GM19467 (cell line): Measurements from ENCODE around the gene ROPN1B.
"Not testable (repeated sequence)": the region's sequence is repeated elsewhere in the genome, so short reads cannot be mapped to it uniquely, and the experiment has no call there.

ENCODE experiments used
- ATAC-seq: cut with Tn5 transposase; IDR thresholded peaks from one replicate; pipeline ENCODE4 v1.9.1; 2021; ENCODE audit warnings: mild to moderate bottlenecking, moderate library complexity; ENCODE audit not compliant: unreplicated experiment

The ROPN1B gene

GRCh38 chr3:125968701-125969592 lies at the start of gene ROPN1B:
ROPN1B (plus strand) TSS chr3:125969178; CDS start chr3:125972055, 2,877 bp downstream.
- ATAC-seq, result not testable (repeated sequence)

- not testable (repeated sequence) for ATAC-seq
Observed at GRCh38 chr3:125920191-125920590, 48.8 kb upstream of the ROPN1B start.

- ATAC-seq, result not testable (repeated sequence)
Observed at GRCh38 chr3:125920751-125921279, 48.2 kb upstream of the ROPN1B start.

GRCh38 chr3:125921712-125922111 lies 47.3 kb upstream of the ROPN1B start:
- ATAC-seq, result not testable (repeated sequence)

- not testable (repeated sequence) for ATAC-seq
Observed at GRCh38 chr3:125923324-125924115, 45.5 kb upstream of the ROPN1B start.

- not testable (repeated sequence) for ATAC-seq
Observed at GRCh38 chr3:125924276-125924675, 44.7 kb upstream of the ROPN1B start.

- ATAC-seq, result not testable (repeated sequence)
Observed at GRCh38 chr3:125925727-125926126, 43.3 kb upstream of the ROPN1B start.

GRCh38 chr3:125928771-125929545 lies 40.0 kb upstream of the ROPN1B start:
- not testable (repeated sequence) for ATAC-seq

- not testable (repeated sequence) for ATAC-seq
Observed at GRCh38 chr3:125929765-125930164, 39.2 kb upstream of the ROPN1B start.

- ATAC-seq, result not testable (repeated sequence)
Observed at GRCh38 chr3:125931355-125931880, 37.6 kb upstream of the ROPN1B start.

GRCh38 chr3:125933397-125934173 lies 35.4 kb upstream of the ROPN1B start:
- not testable (repeated sequence) for ATAC-seq

- not testable (repeated sequence) for ATAC-seq
Observed at GRCh38 chr3:125935252-125935874, 33.6 kb upstream of the ROPN1B start.

GRCh38 chr3:125936210-125936815 lies 32.7 kb upstream of the ROPN1B start:
- ATAC-seq, result not testable (repeated sequence)

- ATAC-seq, result not testable (repeated sequence)
Observed at GRCh38 chr3:125936891-125937290, 32.1 kb upstream of the ROPN1B start.

GRCh38 chr3:125947806-125948205 lies 21.2 kb upstream of the ROPN1B start:
- ATAC-seq, result not testable (repeated sequence)

- not testable (repeated sequence) for ATAC-seq
Observed at GRCh38 chr3:125948901-125949300, 20.1 kb upstream of the ROPN1B start.

GRCh38 chr3:125951176-125951575 lies 17.8 kb upstream of the ROPN1B start:
- ATAC-seq, result not testable (repeated sequence)

- not testable (repeated sequence) for ATAC-seq
Observed at GRCh38 chr3:125957020-125957419, 12.0 kb upstream of the ROPN1B start.
